DND-41 (cell line): Measurements from ENCODE around the gene POR.
A peak's percentile ranks its signal among the peaks of the same experiment; 100 is the strongest.

ENCODE experiments used
- ATAC-seq: fragments of 200-7000 bp; cut with Tn5 transposase; 3 replicates; pipeline ENCODE4 v1.9.1; 2021; ENCODE audit warnings: low read depth; ENCODE audit not compliant: insufficient read depth
- DNase-seq: peaks from one replicate; pipeline ENCODE4 v3.0.0-alpha.2; 2020
- H2AFZ ChIP-seq: 2 replicates; pipeline ENCODE4 v1.6.0; 2012; ENCODE audit warnings: low read depth, low read length
- H3K27ac ChIP-seq: 2 replicates; pipeline ENCODE4 v1.5.1; 2012; ENCODE audit warnings: low read length, inconsistent platforms
- H3K27me3 ChIP-seq: fragments of 200-600 bp; sonication (generic); 2 replicates; pipeline ENCODE4 v1.6.0; 2012; ENCODE audit warnings: low read length, mild to moderate bottlenecking, inconsistent platforms; ENCODE audit not compliant: insufficient read depth, poor library complexity
- H3K36me3 ChIP-seq: 2 replicates; pipeline ENCODE4 v1.5.1; 2012; ENCODE audit warnings: low read length, inconsistent platforms; ENCODE audit not compliant: insufficient read depth
- H3K4me1 ChIP-seq: 2 replicates; pipeline ENCODE4 v1.5.1; 2012; ENCODE audit warnings: mild to moderate bottlenecking, low read length; ENCODE audit not compliant: insufficient read depth
- H3K4me2 ChIP-seq: 2 replicates; pipeline ENCODE4 v1.6.0; 2012; ENCODE audit warnings: mild to moderate bottlenecking, moderate library complexity, low read length, inconsistent platforms; ENCODE audit not compliant: insufficient read depth
- H3K4me3 ChIP-seq, 2 experiments: fragments of 200-600 bp in 1 of 2; shearing (Covaris generic) in 1 of 2; 2 replicates each; pipeline ENCODE4 v1.5.1; 2012 to 2016; ENCODE audit warnings: inconsistent platforms in 2 of 2, low read length in 2 of 2, mild to moderate bottlenecking in 2 of 2, low read depth in 1 of 2, moderate library complexity in 1 of 2
- H3K79me2 ChIP-seq: 2 replicates; pipeline ENCODE4 v1.6.0; 2012; ENCODE audit warnings: low read length, inconsistent platforms; ENCODE audit not compliant: insufficient read depth
- H3K9ac ChIP-seq: 2 replicates; pipeline ENCODE4 v1.6.0; 2012; ENCODE audit warnings: low read depth, mild to moderate bottlenecking, inconsistent platforms, low read length, moderate library complexity
- H3K9me3 ChIP-seq: 2 replicates; pipeline ENCODE4 v1.5.1; 2012; ENCODE audit warnings: low read length, moderate library complexity, mild to moderate bottlenecking, inconsistent platforms; ENCODE audit not compliant: insufficient read depth, severe bottlenecking
- H4K20me1 ChIP-seq: 2 replicates; pipeline ENCODE4 v1.6.0; 2012; ENCODE audit warnings: low read length; ENCODE audit not compliant: insufficient read depth
- EZH2 ChIP-seq: IDR thresholded peaks from 3 replicates; pipeline ENCODE4 v1.6.1; 2012; ENCODE audit warnings: borderline replicate concordance, low read depth, mild to moderate bottlenecking, moderate library complexity, low read length, inconsistent platforms; ENCODE audit not compliant: severe bottlenecking
- TF ChIP-seq, protein P1 (sequence below): IDR thresholded peaks from 2 replicates; pipeline ENCODE4 v1.5.1; 2012; ENCODE audit warnings: borderline replicate concordance, low read length, moderate library complexity, mild to moderate bottlenecking; ENCODE audit not compliant: poor library complexity, severe bottlenecking; ENCODE audit errors: extremely low read depth

Gene POR

DNA sequence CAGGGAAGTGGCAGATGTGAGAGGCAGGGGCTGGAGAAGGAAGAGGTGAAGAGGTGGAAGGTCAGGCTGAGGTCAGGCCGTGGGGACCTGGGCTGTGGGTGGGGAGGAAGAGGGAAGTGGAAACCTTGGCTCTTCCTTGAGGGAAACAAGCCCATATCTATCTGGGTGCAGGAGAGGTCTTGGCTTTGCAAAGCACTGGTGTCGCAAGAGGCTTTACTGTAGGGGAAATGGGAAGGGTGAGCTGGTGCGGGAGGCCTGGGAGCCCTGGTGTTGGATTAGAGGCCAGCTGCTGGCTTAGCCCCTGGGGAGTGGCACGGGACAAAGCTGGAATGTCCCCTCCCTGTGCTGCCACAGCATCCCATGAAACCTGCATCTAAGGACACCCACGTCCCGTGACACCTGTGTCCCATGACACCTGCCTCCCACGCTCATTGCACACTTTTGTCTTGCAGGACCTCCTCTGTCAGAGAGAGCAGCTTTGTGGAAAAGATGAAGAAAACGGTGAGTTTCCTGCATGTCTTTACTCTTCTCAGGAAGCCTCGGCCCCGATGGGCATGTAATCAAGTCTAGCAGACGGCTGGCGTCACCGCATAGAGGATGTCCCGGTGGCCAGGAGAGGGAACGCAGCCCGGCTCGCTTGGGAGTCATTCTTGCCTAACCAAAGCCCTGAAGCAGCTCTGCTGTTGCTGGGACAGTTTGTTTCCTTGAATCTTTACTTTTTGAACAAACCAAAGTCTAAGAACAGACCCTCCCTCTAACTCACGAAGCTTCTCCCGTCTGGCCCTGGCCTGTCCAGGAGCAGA is 57.2 kb downstream of the POR start:
- H3K27ac ChIP-seq = no peak overlapping the region

GRCh38 chr7:75977743-75978142 is 62.8 kb downstream of the POR start:
- ATAC-seq (no peak), DNase-seq (no peak)
- TF ChIP-seq, protein P1, sequence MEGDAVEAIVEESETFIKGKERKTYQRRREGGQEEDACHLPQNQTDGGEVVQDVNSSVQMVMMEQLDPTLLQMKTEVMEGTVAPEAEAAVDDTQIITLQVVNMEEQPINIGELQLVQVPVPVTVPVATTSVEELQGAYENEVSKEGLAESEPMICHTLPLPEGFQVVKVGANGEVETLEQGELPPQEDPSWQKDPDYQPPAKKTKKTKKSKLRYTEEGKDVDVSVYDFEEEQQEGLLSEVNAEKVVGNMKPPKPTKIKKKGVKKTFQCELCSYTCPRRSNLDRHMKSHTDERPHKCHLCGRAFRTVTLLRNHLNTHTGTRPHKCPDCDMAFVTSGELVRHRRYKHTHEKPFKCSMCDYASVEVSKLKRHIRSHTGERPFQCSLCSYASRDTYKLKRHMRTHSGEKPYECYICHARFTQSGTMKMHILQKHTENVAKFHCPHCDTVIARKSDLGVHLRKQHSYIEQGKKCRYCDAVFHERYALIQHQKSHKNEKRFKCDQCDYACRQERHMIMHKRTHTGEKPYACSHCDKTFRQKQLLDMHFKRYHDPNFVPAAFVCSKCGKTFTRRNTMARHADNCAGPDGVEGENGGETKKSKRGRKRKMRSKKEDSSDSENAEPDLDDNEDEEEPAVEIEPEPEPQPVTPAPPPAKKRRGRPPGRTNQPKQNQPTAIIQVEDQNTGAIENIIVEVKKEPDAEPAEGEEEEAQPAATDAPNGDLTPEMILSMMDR = no peak
- no peak for TF ChIP-seq EZH2
- Histone ChIP-seq H3K9ac (no peak overlapping the region), H3K4me2 (no peak overlapping the region), H4K20me1 (no peaks in the 10 kb centered on the region; the same call in 1 of the 2 replicates), H2AFZ (no peak overlapping the region), H3K27ac (no peak overlapping the region), H3K27me3 (no peaks in the 10 kb centered on the region), H3K79me2 (no peaks in the 10 kb centered on the region), H3K36me3 (peaks cover 5% of the 10 kb centered on the region), H3K4me1 (no peaks in the 10 kb centered on the region), H3K9me3 (no peaks in the 10 kb centered on the region), H3K4me3 (no peak overlapping the region)

More for the DNA sequence above, 57.2 kb downstream of the POR start:
- Histone ChIP-seq H3K36me3 (no peaks in the 10 kb centered on the region), H3K79me2 (no peaks in the 10 kb centered on the region), H3K4me3 (no peak overlapping the region), H3K27me3 (no peaks in the 10 kb centered on the region), H2AFZ (no peak overlapping the region), H4K20me1 (peaks cover 13% of the 10 kb centered on the region; the same call in 1 of the 2 replicates), H3K9ac (no peak overlapping the region), H3K9me3 (no peaks in the 10 kb centered on the region), H3K4me2 (no peak overlapping the region), H3K4me1 (no peaks in the 10 kb centered on the region)
- TF ChIP-seq EZH2 = no peak
- TF ChIP-seq, protein P1 = peak; percentile 23
- no peak for DNase-seq
- no peak for ATAC-seq

GRCh38 chr7:75979759-75980429 is 64.9 kb downstream of the POR start:
- Histone ChIP-seq H3K27ac (no peak overlapping the region), H3K9ac (no peak overlapping the region), H3K79me2 (no peaks in the 10 kb centered on the region), H4K20me1 (no peaks in the 10 kb centered on the region; the same call in 1 of the 2 replicates), H3K9me3 (no peaks in the 10 kb centered on the region), H2AFZ (no peak overlapping the region), H3K27me3 (no peaks in the 10 kb centered on the region), H3K36me3 (peaks cover 18% of the 10 kb centered on the region), H3K4me3 (no peak overlapping the region), H3K4me1 (no peaks in the 10 kb centered on the region), H3K4me2 (no peak overlapping the region)
- DNase-seq (no peak), ATAC-seq (no peak)
- TF ChIP-seq EZH2 = no peak
- TF ChIP-seq, protein P1 = no peak
